GM12878 (cell line): ENCODE results near the gene ADGRL3. TPM values are rescaled to one million over a fixed set of nuclear protein-coding genes. Genes with fewer than 3 reads are reported as not detected.
"Not testable (repeated sequence)": the region's sequence is repeated elsewhere in the genome, so short reads cannot be mapped to it uniquely, and the experiment has no call there.

Experiments used
- ATAC-seq: fragments of 200-7000 bp; cut with Tn5 transposase; 3 replicates; pipeline ENCODE4 v1.9.1; 2020; ENCODE audit warnings: mild to moderate bottlenecking, moderate library complexity
- BruUV-seq: library from RNA; stranded (reverse); fragments of 400-500 nt; replicated peaks from 2 replicates; lab custom pipeline; 2021; lab: Mats Ljungman, UMichigan
- CTCF ChIA-PET: fragments of 300-600 bp; sonication (Branson Sonifier 250); formaldehyde crosslinking; extraction: SDS; loops from one replicate; lab custom pipeline; 2021; ENCODE audit warnings: inconsistent platforms; lab: Yijun Ruan, JAX
- POLR2A ChIA-PET: fragments of 350-600 bp; formaldehyde crosslinking; extraction: SDS; loops from one replicate; lab custom pipeline; 2021; ENCODE audit warnings: inconsistent platforms; lab: Charles Lee
- RAD21 ChIA-PET: fragments of 300-600 bp; sonication (Branson Sonifier 250); formaldehyde crosslinking; loops from one replicate; lab custom pipeline; 2023; ENCODE audit warnings: antibody characterized with exemption; ENCODE audit not compliant: unreplicated experiment; lab: Charles Lee
- SMC1A ChIA-PET: fragments of 300-600 bp; sonication (Branson Sonifier 250); formaldehyde crosslinking; loops from one replicate; lab custom pipeline; 2023; ENCODE audit not compliant: unreplicated experiment, uncharacterized antibody; lab: Charles Lee
- DNase-seq: peaks from one replicate; pipeline ENCODE4 v3.0.0-alpha.2; 2011; ENCODE audit warnings: low read depth, low spot score
- FAIRE-seq: peaks from 3 replicates; lab custom pipeline; 2011; peaks lifted over from hg19 to GRCh38; lab: Jason Lieb, UNC
- H2AFZ ChIP-seq: 2 replicates; pipeline ENCODE4 v1.6.0; 2011; ENCODE audit warnings: low read depth, low read length, control low read depth; ENCODE audit not compliant: control insufficient read depth
- H3K27ac ChIP-seq: 2 replicates; pipeline ENCODE4 v1.5.1; 2011; ENCODE audit warnings: control low read depth; ENCODE audit not compliant: control insufficient read depth, insufficient read depth
- H3K27me3 ChIP-seq, 2 experiments: replicated peaks in 1 of 2; 2 replicates each; pipeline versions ENCODE4 v1.6.0 to v1.6.1; 2011; ENCODE audit warnings: low read length in 1 of 2; ENCODE audit not compliant: control insufficient read depth in 2 of 2, insufficient read depth in 2 of 2
- H3K36me3 ChIP-seq, 2 experiments: 2 replicates each; pipeline ENCODE4 v1.5.1; 2011; ENCODE audit warnings: low read length in 1 of 2; ENCODE audit not compliant: control insufficient read depth in 2 of 2, insufficient read depth in 2 of 2
- H3K4me1 ChIP-seq: 2 replicates; pipeline ENCODE4 v1.6.1; 2011; ENCODE audit warnings: mild to moderate bottlenecking, low read length, moderate library complexity, mixed read lengths; ENCODE audit not compliant: control insufficient read depth, insufficient read depth
- H3K4me2 ChIP-seq: 2 replicates; pipeline ENCODE4 v1.6.0; 2011; ENCODE audit warnings: control low read depth; ENCODE audit not compliant: control insufficient read depth, insufficient read depth
- H3K4me3 ChIP-seq: fragments of 200-600 bp; sonication (generic); 2 replicates; pipeline ENCODE4 v1.5.1; 2016
- H3K79me2 ChIP-seq: 2 replicates; pipeline ENCODE4 v1.6.0; 2011; ENCODE audit warnings: low read length; ENCODE audit not compliant: control insufficient read depth, insufficient read depth
- H3K9ac ChIP-seq: 2 replicates; pipeline ENCODE4 v1.8.0; 2011; ENCODE audit warnings: low read length, control low read depth, mixed read lengths; ENCODE audit not compliant: control insufficient read depth, insufficient read depth
- H3K9me3 ChIP-seq: replicated peaks from 3 replicates; pipeline ENCODE4 v1.5.1; 2011; ENCODE audit warnings: mild to moderate bottlenecking, low read length; ENCODE audit not compliant: control insufficient read depth, insufficient read depth
- H4K20me1 ChIP-seq: 2 replicates; pipeline ENCODE4 v1.6.0; 2011; ENCODE audit not compliant: control insufficient read depth, insufficient read depth
- MTA2 ChIP-seq: fragments of 450-650 bp; IDR thresholded peaks from 2 replicates; pipeline ENCODE4 v1.6.1; 2016; ENCODE audit warnings: low read depth, mild to moderate bottlenecking, moderate library complexity
- POLR2A ChIP-seq: IDR thresholded peaks from 2 replicates; pipeline ENCODE4 v1.6.1; 2011; ENCODE audit warnings: low read depth, mild to moderate bottlenecking, low read length
- WGBS: methylation state at CpG from one replicate; pipeline ENCODE4 v1.1.6; 2016; ENCODE audit warnings: low lambda C conversion rate; ENCODE audit not compliant: insufficient replicate concordance, insufficient coverage; ENCODE audit errors: missing lambda C conversion rate; 5-methylcytosine and 5-hydroxymethylcytosine counted together
- in situ Hi-C: fragments of 300-500 bp; cut with MboI; formaldehyde crosslinking; loops from 9 replicates; pipeline ENCODE4 v1.14.3; 2018; ENCODE audit warnings: mixed read lengths
- intact Hi-C: fragments of 100-400 bp; cut with micrococcal nuclease; formaldehyde crosslinking; loops from one replicate; pipeline ENCODE4 v1.14.2; 2022; ENCODE audit not compliant: unreplicated experiment
- polyA plus RNA-seq, 11 experiments: library from polyadenylated mRNA; depleted of rRNA in 4 of 11; unstranded in 6 of 11; stranded (reverse) in 5 of 11; fragments of >200 nt; fragmentation: Nextera tagmentation in 4 of 11; fragmentation: Illumina TruSeq in 1 of 11; extraction: Ambion mirVana in 4 of 11; extraction: Trizol in 1 of 11; gene quantifications; 1 replicate in 1 of 11; 2 replicates in 10 of 11; pipeline versions ENCODE4 v1.2.1 to v1.2.3, GENCODE V29; 2011 to 2016; ENCODE audit warnings: inconsistent platforms in 2 of 11, missing spikeins in 2 of 11, low read depth in 1 of 11
- total RNA-seq, 4 experiments: library from RNA; depleted of rRNA in 3 of 4; stranded (reverse); fragments of >200 nt in 3 of 4; fragmentation: Illumina TruSeq in 1 of 4; extraction: Trizol in 1 of 4; gene quantifications; 2 replicates each; pipeline versions ENCODE4 v1.2.1 to v1.2.3, GENCODE V29; 2013 to 2021
- TF ChIP-seq, protein P1 (sequence below): fragments of 450-650 bp; IDR thresholded peaks from 2 replicates; pipeline ENCODE4 v1.6.1; 2018; ENCODE audit warnings: borderline replicate concordance, mild to moderate bottlenecking; ENCODE audit not compliant: partially characterized antibody
- TF ChIP-seq, protein P2 (sequence below): fragments of 150-350 bp; IDR thresholded peaks from 2 replicates; pipeline ENCODE4 v1.6.1; 2016; ENCODE audit warnings: low read depth, low read length
- TF ChIP-seq, protein P3 (sequence below): fragments of 450-650 bp; IDR thresholded peaks from 2 replicates; pipeline ENCODE4 v1.6.1; 2014; ENCODE audit warnings: mild to moderate bottlenecking

Gene ADGRL3
- total and polyA plus RNA-seq, 10 of the 15 experiments (the other 5 are each of a cell fraction or from before 2014, with no cell fraction given), result 1.1 TPM; not detected in 9

DNA sequence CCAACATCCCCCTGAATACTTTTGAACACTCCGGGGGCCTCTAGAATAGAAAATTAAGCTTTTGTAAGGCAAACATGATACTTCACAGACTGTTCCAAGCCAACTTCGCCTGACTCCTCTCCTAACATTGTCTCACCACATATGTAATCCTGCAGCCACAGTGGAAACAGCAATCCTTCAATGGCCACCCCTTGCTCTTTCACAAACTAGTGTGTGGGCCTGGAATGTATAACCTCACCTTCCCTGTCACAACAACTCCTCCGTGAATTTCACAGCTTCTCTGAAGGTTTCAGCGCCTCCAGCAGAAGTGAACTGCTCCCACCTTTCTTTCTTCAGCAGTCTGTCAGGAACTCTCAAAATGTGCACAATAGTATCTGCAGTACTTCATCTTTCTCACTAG, 185.1 kb downstream of the ADGRL3 start (continued):
- TF ChIP-seq, protein P1, sequence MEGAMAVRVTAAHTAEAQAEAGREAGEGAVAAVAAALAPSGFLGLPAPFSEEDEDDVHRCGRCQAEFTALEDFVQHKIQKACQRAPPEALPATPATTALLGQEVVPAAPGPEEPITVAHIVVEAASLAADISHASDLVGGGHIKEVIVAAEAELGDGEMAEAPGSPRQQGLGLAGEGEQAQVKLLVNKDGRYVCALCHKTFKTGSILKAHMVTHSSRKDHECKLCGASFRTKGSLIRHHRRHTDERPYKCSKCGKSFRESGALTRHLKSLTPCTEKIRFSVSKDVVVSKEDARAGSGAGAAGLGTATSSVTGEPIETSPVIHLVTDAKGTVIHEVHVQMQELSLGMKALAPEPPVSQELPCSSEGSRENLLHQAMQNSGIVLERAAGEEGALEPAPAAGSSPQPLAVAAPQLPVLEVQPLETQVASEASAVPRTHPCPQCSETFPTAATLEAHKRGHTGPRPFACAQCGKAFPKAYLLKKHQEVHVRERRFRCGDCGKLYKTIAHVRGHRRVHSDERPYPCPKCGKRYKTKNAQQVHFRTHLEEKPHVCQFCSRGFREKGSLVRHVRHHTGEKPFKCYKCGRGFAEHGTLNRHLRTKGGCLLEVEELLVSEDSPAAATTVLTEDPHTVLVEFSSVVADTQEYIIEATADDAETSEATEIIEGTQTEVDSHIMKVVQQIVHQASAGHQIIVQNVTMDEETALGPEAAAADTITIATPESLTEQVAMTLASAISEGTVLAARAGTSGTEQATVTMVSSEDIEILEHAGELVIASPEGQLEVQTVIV, result no peak
- TF ChIP-seq MTA2, result no peak
- TF ChIP-seq, protein P2, sequence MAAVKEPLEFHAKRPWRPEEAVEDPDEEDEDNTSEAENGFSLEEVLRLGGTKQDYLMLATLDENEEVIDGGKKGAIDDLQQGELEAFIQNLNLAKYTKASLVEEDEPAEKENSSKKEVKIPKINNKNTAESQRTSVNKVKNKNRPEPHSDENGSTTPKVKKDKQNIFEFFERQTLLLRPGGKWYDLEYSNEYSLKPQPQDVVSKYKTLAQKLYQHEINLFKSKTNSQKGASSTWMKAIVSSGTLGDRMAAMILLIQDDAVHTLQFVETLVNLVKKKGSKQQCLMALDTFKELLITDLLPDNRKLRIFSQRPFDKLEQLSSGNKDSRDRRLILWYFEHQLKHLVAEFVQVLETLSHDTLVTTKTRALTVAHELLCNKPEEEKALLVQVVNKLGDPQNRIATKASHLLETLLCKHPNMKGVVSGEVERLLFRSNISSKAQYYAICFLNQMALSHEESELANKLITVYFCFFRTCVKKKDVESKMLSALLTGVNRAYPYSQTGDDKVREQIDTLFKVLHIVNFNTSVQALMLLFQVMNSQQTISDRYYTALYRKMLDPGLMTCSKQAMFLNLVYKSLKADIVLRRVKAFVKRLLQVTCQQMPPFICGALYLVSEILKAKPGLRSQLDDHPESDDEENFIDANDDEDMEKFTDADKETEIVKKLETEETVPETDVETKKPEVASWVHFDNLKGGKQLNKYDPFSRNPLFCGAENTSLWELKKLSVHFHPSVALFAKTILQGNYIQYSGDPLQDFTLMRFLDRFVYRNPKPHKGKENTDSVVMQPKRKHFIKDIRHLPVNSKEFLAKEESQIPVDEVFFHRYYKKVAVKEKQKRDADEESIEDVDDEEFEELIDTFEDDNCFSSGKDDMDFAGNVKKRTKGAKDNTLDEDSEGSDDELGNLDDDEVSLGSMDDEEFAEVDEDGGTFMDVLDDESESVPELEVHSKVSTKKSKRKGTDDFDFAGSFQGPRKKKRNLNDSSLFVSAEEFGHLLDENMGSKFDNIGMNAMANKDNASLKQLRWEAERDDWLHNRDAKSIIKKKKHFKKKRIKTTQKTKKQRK, result no peak
- TF ChIP-seq, protein P3, sequence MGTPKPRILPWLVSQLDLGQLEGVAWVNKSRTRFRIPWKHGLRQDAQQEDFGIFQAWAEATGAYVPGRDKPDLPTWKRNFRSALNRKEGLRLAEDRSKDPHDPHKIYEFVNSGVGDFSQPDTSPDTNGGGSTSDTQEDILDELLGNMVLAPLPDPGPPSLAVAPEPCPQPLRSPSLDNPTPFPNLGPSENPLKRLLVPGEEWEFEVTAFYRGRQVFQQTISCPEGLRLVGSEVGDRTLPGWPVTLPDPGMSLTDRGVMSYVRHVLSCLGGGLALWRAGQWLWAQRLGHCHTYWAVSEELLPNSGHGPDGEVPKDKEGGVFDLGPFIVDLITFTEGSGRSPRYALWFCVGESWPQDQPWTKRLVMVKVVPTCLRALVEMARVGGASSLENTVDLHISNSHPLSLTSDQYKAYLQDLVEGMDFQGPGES, result no peak
- no peak for TF ChIP-seq POLR2A

DNA sequence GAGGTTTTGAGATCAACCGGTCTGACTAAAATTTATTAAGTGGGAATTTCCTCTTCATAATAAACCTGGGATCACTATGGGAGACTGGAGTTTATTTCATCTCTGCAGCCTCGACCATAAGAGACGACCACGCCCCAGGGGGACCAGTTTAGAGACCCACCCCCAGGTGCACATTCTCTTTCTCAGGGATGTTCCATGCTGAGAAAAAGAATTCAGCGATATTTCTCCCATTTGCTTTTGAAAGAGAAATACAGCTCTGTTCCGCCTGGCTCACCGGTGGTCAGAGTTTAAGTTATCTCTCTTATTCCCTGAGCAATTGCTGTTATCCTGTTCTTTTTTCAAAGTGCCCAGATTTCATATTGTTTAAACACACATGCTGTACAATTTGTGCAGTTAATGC, 187.2 kb downstream of the ADGRL3 start:
- H3K4me2 ChIP-seq, intact Hi-C loops, H4K20me1 ChIP-seq, SMC1A ChIA-PET, H3K9me3 ChIP-seq, BruUV-seq, H3K36me3 ChIP-seq, CTCF ChIA-PET, DNase-seq, H3K27me3 ChIP-seq, H2AFZ ChIP-seq, in situ Hi-C loops, POLR2A ChIA-PET, H3K4me3 ChIP-seq, RAD21 ChIA-PET, ATAC-seq, H3K27ac ChIP-seq, H3K9ac ChIP-seq, H3K79me2 ChIP-seq, FAIRE-seq, H3K4me1 ChIP-seq: not testable (repeated sequence)
- WGBS, result 22% methylated on average over 7 of the region's 7 CpGs
